HFFc6 (cell line): ENCODE data around the gene AP1S3. TPM values are rescaled to one million over a fixed set of nuclear protein-coding genes. Genes with fewer than 3 reads are reported as not detected.

Experiments
- DNase-seq: peaks from one replicate; pipeline ENCODE4 v3.0.0-alpha.2; 2018
- H3K27ac Mint-ChIP-seq: 2 replicates; pipeline ENCODE4 v1.8.0; 2020; ENCODE audit warnings: mild to moderate bottlenecking, mixed read lengths
- H3K27me3 Mint-ChIP-seq: 2 replicates; pipeline ENCODE4 v1.8.0; 2021; ENCODE audit warnings: mild to moderate bottlenecking, moderate library complexity, mixed read lengths; ENCODE audit not compliant: insufficient read depth
- H3K36me3 Mint-ChIP-seq: 2 replicates; pipeline ENCODE4 v1.8.0; 2021; ENCODE audit warnings: low read depth, mixed read lengths
- H3K4me1 Mint-ChIP-seq: 2 replicates; pipeline ENCODE4 v1.8.0; 2020; ENCODE audit warnings: low read depth, mixed read lengths
- H3K4me3 Mint-ChIP-seq: 2 replicates; pipeline ENCODE4 v1.8.0; 2020; ENCODE audit warnings: mild to moderate bottlenecking, moderate library complexity, mixed read lengths
- H3K9me3 Mint-ChIP-seq: 2 replicates; pipeline ENCODE4 v1.8.0; 2020; ENCODE audit warnings: mild to moderate bottlenecking, mixed read lengths
- CTCF ChIP-seq: fragments of 200-600 bp; sonication (generic); IDR thresholded peaks from 2 replicates; pipeline ENCODE4 v1.5.0; 2021; ENCODE audit warnings: antibody characterized with exemption, mild to moderate bottlenecking
- total RNA-seq, 6 experiments: library from RNA; stranded (reverse); fragmentation: NEBNext Ultra II Directional; extraction: Animal tissue kit (Norgen Biotek cat#: 25700); gene quantifications; 2 replicates in 1 of 6; 3 replicates in 5 of 6; pipeline ENCODE4 v1.2.3, GENCODE V29; 2021

Gene AP1S3
- total RNA-seq, 6 experiments from 2014 or later: 7.4 to 12.7 (median 9.9) TPM

GRCh38 chr2:223723954-223724411, 113.4 kb downstream of the AP1S3 start:
- H3K9me3 Mint-ChIP-seq: peaks cover 7% of the 10 kb centered on the region
- H3K27me3 Mint-ChIP-seq: no peaks in the 10 kb centered on the region
- no peak for DNase-seq
- H3K4me1 Mint-ChIP-seq: peaks cover 59% of the 10 kb centered on the region
- no peak overlapping the region; the same call in 1 of the 2 replicates for H3K4me3 Mint-ChIP-seq
- TF ChIP-seq CTCF: no peak
- peaks cover 9% of the 10 kb centered on the region for H3K36me3 Mint-ChIP-seq
- H3K27ac Mint-ChIP-seq: peak overlapping the region; percentile 95

GRCh38 chr2:223722226-223722625, 115.2 kb downstream of the AP1S3 start:
- Mint-ChIP-seq H3K4me1 (peaks cover 44% of the 10 kb centered on the region), H3K9me3 (peaks cover 22% of the 10 kb centered on the region), H3K27ac (no peak overlapping the region), H3K36me3 (peaks cover 25% of the 10 kb centered on the region), H3K27me3 (no peaks in the 10 kb centered on the region), H3K4me3 (no peak overlapping the region)
- no peak for TF ChIP-seq CTCF
- DNase-seq: no peak

GRCh38 chr2:223721746-223722145, 115.6 kb downstream of the AP1S3 start:
- peaks cover 40% of the 10 kb centered on the region for H3K4me1 Mint-ChIP-seq
- peaks cover 29% of the 10 kb centered on the region for H3K36me3 Mint-ChIP-seq
- no peak overlapping the region for H3K27ac Mint-ChIP-seq

GRCh38 chr2:223720367-223720766, 117.0 kb downstream of the AP1S3 start:
- H3K9me3 Mint-ChIP-seq: peaks cover 30% of the 10 kb centered on the region
- TF ChIP-seq CTCF: no peak
- no peak overlapping the region for H3K4me3 Mint-ChIP-seq

More at GRCh38 chr2:223721746-223722145, 115.6 kb downstream of the AP1S3 start:
- no peak for DNase-seq
- Mint-ChIP-seq H3K9me3 (peaks cover 27% of the 10 kb centered on the region), H3K27me3 (no peaks in the 10 kb centered on the region), H3K4me3 (no peak overlapping the region)
- no peak for TF ChIP-seq CTCF

GRCh38 chr2:223712642-223713041, 124.7 kb downstream of the AP1S3 start:
- Mint-ChIP-seq H3K27me3 (peaks cover 2% of the 10 kb centered on the region; the same call in 1 of the 2 replicates), H3K4me1 (no peaks in the 10 kb centered on the region), H3K27ac (no peak overlapping the region), H3K36me3 (peaks cover 11% of the 10 kb centered on the region), H3K9me3 (peaks cover 10% of the 10 kb centered on the region; the same call in 1 of the 2 replicates), H3K4me3 (no peak overlapping the region)
- TF ChIP-seq CTCF: no peak
- no peak for DNase-seq

More at GRCh38 chr2:223720367-223720766, 117.0 kb downstream of the AP1S3 start:
- H3K27ac Mint-ChIP-seq: no peak overlapping the region
- H3K27me3 Mint-ChIP-seq: no peaks in the 10 kb centered on the region
- DNase-seq: no peak
- H3K4me1 Mint-ChIP-seq: peaks cover 26% of the 10 kb centered on the region
- H3K36me3 Mint-ChIP-seq: peaks cover 31% of the 10 kb centered on the region
